Panc1 (cell line): ENCODE results near the gene RSRC2.

Experiments
- CTCF ChIP-seq: fragments of 450-650 bp; IDR thresholded peaks from 2 replicates; pipeline ENCODE4 v1.5.1; 2017; ENCODE audit warnings: mild to moderate bottlenecking
- POLR2AphosphoS5 ChIP-seq: IDR thresholded peaks from 2 replicates; pipeline ENCODE4 v1.6.1; 2012; ENCODE audit warnings: mild to moderate bottlenecking, low read depth, low read length, moderate library complexity
- REST ChIP-seq, 2 experiments: IDR thresholded peaks; 2 replicates each; pipeline ENCODE4 v1.6.1; 2011 to 2012; ENCODE audit warnings: low read depth in 2 of 2, control low read depth in 1 of 2, low read length in 1 of 2, mild to moderate bottlenecking in 1 of 2, moderate library complexity in 1 of 2; ENCODE audit not compliant: insufficient read depth in 1 of 2
- SIN3A ChIP-seq: IDR thresholded peaks from 2 replicates; pipeline ENCODE4 v1.6.1; 2012; ENCODE audit warnings: low read depth, mild to moderate bottlenecking, low read length, moderate library complexity, borderline replicate concordance; ENCODE audit not compliant: insufficient read depth
- TCF7L2 ChIP-seq: IDR thresholded peaks from 2 replicates; pipeline ENCODE4 v1.6.1; 2011; ENCODE audit warnings: mild to moderate bottlenecking, low read depth, low read length, inconsistent platforms

GRCh38 chr12:122508163-122508562 is 18.6 kb downstream of the RSRC2 start:
- TF ChIP-seq CTCF = no peak
- no peak for TF ChIP-seq REST (IDR thresholded peaks at IDR 0.05; ENCODE audit: insufficient read depth in 1 of 2, low read depth in 2 of 2, low read length in 1 of 2)
- no peak for TF ChIP-seq POLR2AphosphoS5
- no peak for TF ChIP-seq SIN3A
- no peak for TF ChIP-seq TCF7L2
